Esophagus squamous epithelium (tissue), 4 donors: Measurements from ENCODE around the gene CHORDC1.

Source experiments
- POLR2A ChIP-seq, 4 donors: fragments of 450-650 bp; IDR thresholded peaks; one replicate each; pipeline ENCODE4 v1.6.1; 2017; ENCODE audit warnings: antibody characterized with exemption in 4 of 4, mild to moderate bottlenecking in 4 of 4, moderate library complexity in 3 of 4
- TF ChIP-seq, protein P1 (sequence below), 6 experiments: fragments of 450-650 bp in 4 of 6; fragments of 200-600 bp in 2 of 6; sonication (generic) in 2 of 6; IDR thresholded peaks; one replicate each; pipeline ENCODE4 v1.5.1; 2016 to 2019; ENCODE audit warnings: antibody characterized with exemption in 6 of 6, mild to moderate bottlenecking in 4 of 6, moderate library complexity in 4 of 6

DNA sequence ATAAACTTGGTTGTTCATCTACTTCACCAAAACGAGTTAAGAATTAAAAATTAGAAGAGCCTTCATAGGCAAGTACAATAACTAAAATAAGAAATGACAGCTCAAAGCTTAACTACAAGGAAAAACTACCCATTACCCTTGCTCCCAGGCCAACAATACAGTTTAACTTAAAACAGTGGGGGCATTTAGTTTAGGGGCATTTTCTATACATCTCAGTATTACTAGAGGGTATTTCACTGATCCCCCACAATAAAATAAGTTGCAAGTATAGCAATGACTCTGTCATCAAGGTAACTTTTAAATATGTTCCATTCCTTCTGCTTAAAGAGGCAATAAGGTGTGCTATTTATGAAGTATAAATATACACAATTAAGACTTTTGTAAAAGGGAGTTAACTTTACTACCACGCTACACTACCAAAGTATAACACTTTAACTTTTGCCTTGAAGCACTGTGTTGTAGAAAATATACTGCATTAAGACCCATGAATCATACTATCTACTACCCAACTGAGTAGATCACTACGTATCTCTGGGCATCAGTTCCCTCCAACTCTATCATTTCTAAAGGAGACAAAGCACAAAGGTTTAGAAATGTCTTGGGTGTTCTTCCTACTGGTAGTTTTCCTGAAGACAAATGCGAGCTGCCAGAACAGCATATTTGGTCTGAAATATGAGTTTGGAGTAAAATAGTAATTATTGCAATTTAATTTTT lies 29.8 kb downstream of the CHORDC1 start:
- TF ChIP-seq, protein P1, sequence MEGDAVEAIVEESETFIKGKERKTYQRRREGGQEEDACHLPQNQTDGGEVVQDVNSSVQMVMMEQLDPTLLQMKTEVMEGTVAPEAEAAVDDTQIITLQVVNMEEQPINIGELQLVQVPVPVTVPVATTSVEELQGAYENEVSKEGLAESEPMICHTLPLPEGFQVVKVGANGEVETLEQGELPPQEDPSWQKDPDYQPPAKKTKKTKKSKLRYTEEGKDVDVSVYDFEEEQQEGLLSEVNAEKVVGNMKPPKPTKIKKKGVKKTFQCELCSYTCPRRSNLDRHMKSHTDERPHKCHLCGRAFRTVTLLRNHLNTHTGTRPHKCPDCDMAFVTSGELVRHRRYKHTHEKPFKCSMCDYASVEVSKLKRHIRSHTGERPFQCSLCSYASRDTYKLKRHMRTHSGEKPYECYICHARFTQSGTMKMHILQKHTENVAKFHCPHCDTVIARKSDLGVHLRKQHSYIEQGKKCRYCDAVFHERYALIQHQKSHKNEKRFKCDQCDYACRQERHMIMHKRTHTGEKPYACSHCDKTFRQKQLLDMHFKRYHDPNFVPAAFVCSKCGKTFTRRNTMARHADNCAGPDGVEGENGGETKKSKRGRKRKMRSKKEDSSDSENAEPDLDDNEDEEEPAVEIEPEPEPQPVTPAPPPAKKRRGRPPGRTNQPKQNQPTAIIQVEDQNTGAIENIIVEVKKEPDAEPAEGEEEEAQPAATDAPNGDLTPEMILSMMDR (IDR thresholded peaks at IDR 0.05): no peak
- no peak for TF ChIP-seq POLR2A (IDR thresholded peaks at IDR 0.05)
